Stimulated activated naive B cell treated with anti-CD40 and anti-IgM and Interleukin-4, amounts not matched to agents 10 μg/mL and 1 μg/mL and 100 μg/mL, for 72 hours (primary cell): ENCODE results near the gene GRAMD1C.

Source experiments
- ATAC-seq, 2 donors: fragments of 150-1000 bp; cut with Tn5 transposase; replicated peaks; 2 replicates each; pipeline ENCODE4 v1.10.0; 2021; ENCODE audit warnings: moderate library complexity in 1 of 2
- DNase-seq: peaks from one replicate; pipeline ENCODE4 v3.0.0; 2021
- H3K27ac Mint-ChIP-seq: one replicate; pipeline ENCODE4 v1.8.0; 2022; ENCODE audit warnings: mild to moderate bottlenecking, mixed read lengths
- H3K27me3 Mint-ChIP-seq, 2 donors: one replicate each; pipeline ENCODE4 v1.8.0; 2022; ENCODE audit warnings: mixed read lengths in 2 of 2
- H3K36me3 Mint-ChIP-seq, 2 donors: one replicate each; pipeline ENCODE4 v1.8.0; 2022; ENCODE audit warnings: mixed read lengths in 2 of 2, mild to moderate bottlenecking in 1 of 2
- H3K4me1 Mint-ChIP-seq, 2 donors: one replicate each; pipeline ENCODE4 v1.8.0; 2022; ENCODE audit warnings: mixed read lengths in 2 of 2, mild to moderate bottlenecking in 1 of 2
- H3K4me3 Mint-ChIP-seq, 2 donors: one replicate each; pipeline ENCODE4 v1.8.0; 2022; ENCODE audit warnings: mild to moderate bottlenecking in 2 of 2, mixed read lengths in 2 of 2, moderate library complexity in 1 of 2
- H3K9me3 Mint-ChIP-seq, 2 donors: one replicate each; pipeline ENCODE4 v1.8.0; 2022; ENCODE audit warnings: mixed read lengths in 2 of 2, mild to moderate bottlenecking in 1 of 2

The GRAMD1C gene

DNA sequence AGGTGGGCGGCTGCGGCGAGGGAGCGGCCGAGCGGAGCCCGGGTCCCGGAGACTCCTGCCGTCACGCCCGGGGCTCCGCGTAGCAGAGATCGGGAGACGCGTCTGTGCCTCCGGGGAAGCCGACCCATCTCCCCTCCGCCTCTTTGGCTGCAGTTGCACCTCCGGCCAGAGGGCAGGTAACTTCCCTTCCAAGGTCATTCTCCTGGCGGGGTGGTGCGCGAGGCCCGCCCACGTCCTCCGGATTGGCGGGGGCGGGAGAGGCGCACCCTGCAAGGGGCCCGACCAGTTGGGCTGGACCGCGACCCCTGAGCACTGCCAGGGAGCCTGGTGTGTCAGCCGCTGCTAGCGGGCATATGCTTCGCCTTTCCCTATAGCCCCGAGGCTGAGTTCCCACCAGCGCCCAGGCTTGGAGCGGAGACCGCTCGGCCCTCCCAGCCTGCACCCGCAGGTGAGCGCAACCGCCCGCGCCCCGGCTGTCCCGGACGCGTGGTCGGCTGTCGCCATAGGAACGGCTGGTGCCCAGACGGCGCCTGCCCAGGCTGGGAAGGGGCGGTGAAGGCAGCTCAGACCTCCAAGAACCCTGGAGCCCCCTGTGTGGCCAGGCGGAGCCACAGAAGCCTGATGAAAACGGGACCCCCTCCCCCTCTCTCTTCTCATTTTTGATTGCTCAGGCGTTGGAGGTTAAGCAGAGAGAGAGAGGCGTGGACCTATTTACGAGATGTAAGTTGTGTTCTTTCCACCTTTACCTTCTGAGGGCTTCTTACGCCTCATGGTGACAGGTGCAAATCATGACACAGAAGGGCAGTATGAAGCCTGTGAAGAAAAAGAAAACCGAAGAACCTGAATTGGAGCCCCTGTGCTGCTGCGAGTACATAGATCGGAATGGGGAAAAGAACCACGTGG lies 109.7 kb downstream of the GRAMD1C start:
- ATAC-seq (peak; percentile 63 to 65), DNase-seq (peak; percentile 39)
- Mint-ChIP-seq H3K27ac (peak overlapping the region; percentile 69), H3K9me3 (no peaks in the 10 kb centered on the region), H3K36me3 (peaks cover 12% of the 10 kb centered on the region in 2 donors), H3K27me3 (peaks cover 0 to 4% of the 10 kb centered on the region in 2 donors), H3K4me1 (peaks cover 11 to 20% of the 10 kb centered on the region in 2 donors), H3K4me3 (peak overlapping the region; percentile 78 to 84)

DNA sequence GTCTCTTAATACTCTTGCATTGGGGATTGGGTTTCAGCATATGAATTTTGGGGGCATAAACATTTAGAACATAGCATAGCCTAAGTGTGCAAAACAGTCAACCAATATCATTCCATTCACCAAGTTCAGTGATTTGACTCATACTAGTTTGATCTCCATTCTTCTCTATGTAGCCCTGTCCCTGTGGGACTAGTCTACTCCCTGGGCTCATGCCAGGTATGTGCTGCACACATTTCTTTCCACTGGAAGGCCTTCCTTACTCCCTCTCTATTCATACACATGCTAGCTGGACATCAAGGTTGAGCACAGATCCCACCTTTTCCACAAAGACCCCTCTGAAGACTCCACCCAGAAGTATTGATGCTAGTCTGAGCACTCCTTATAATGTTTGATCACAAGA lies 114.3 kb downstream of the GRAMD1C start:
- peaks cover 26 to 30% of the 10 kb centered on the region in 2 donors for H3K36me3 Mint-ChIP-seq
- H3K9me3 Mint-ChIP-seq = no peaks in the 10 kb centered on the region
- no peak overlapping the region for H3K27ac Mint-ChIP-seq
- H3K4me3 Mint-ChIP-seq = no peak overlapping the region
- DNase-seq (no peak), ATAC-seq (no peak)
- peaks cover 18 to 34% of the 10 kb centered on the region in 2 donors for H3K4me1 Mint-ChIP-seq
- H3K27me3 Mint-ChIP-seq = no peaks in the 10 kb centered on the region

GRCh38 chr3:113953677-113954076 lies 115.1 kb downstream of the GRAMD1C start:
- H3K4me1 Mint-ChIP-seq = peaks cover 16 to 30% of the 10 kb centered on the region in 2 donors
- no peaks in the 10 kb centered on the region for H3K27me3 Mint-ChIP-seq
- H3K9me3 Mint-ChIP-seq = no peaks in the 10 kb centered on the region
- H3K27ac Mint-ChIP-seq = peak overlapping the region; percentile 70
- no peak for ATAC-seq
- no peak for DNase-seq
- no peak overlapping the region for H3K4me3 Mint-ChIP-seq
- H3K36me3 Mint-ChIP-seq = peaks cover 30 to 35% of the 10 kb centered on the region in 2 donors

DNA sequence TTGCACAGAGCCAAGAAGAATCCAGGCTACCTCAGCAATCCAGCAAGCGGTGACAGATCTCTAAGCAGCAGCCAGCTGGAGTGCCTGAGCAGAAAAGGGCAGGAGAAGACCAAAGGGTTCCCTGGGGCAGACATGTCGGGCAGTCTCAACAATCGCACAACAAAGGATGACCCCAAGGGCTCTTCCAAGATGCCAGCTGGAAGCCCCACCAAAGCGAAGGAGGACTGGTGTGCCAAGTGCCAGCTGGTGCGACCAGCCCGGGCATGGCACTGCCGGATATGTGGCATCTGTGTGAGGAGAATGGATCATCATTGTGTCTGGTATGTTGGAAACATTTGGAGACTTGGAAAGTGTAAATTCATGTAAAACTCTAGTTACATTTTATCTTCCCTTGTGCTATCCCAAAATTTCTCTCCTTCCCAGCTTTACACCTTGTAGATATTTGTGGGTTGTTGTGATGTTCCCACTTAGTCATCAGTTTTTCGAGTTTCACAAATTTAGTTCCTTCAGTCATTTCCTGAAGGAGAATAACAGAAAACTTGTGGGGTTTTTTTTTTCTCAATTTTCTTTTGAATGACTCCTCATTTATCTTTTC lies 115.6 kb downstream of the GRAMD1C start:
- peak overlapping the region; percentile 70 for H3K27ac Mint-ChIP-seq
- peaks cover 35 to 39% of the 10 kb centered on the region in 2 donors for H3K36me3 Mint-ChIP-seq
- H3K27me3 Mint-ChIP-seq = no peaks in the 10 kb centered on the region
- DNase-seq = no peak
- H3K4me1 Mint-ChIP-seq = peaks cover 13 to 25% of the 10 kb centered on the region in 2 donors
- no peaks in the 10 kb centered on the region for H3K9me3 Mint-ChIP-seq
- ATAC-seq = no peak
- H3K4me3 Mint-ChIP-seq = no peak overlapping the region

- H3K4me3 Mint-ChIP-seq = no peak overlapping the region
- no peak for ATAC-seq
- H3K27ac Mint-ChIP-seq = no peak overlapping the region
Measured at GRCh38 chr3:113963879-113964278, 125.3 kb downstream of the GRAMD1C start.

GRCh38 chr3:113966172-113966571 lies 127.6 kb downstream of the GRAMD1C start:
- ATAC-seq (no peak), DNase-seq (no peak)
- Mint-ChIP-seq H3K4me1 (no peaks in the 10 kb centered on the region), H3K36me3 (peaks cover 15 to 17% of the 10 kb centered on the region in 2 donors), H3K27me3 (no peaks in the 10 kb centered on the region), H3K4me3 (no peak overlapping the region), H3K27ac (no peak overlapping the region), H3K9me3 (no peaks in the 10 kb centered on the region)

More at GRCh38 chr3:113963879-113964278, 125.3 kb downstream of the GRAMD1C start:
- H3K27me3 Mint-ChIP-seq = no peaks in the 10 kb centered on the region
- no peak for DNase-seq
- no peaks in the 10 kb centered on the region for H3K9me3 Mint-ChIP-seq
- no peaks in the 10 kb centered on the region for H3K4me1 Mint-ChIP-seq
- H3K36me3 Mint-ChIP-seq = peaks cover 18 to 24% of the 10 kb centered on the region in 2 donors

GRCh38 chr3:113968986-113969385 lies 130.4 kb downstream of the GRAMD1C start:
- no peak overlapping the region for H3K4me3 Mint-ChIP-seq
- H3K4me1 Mint-ChIP-seq = peaks cover 1 to 12% of the 10 kb centered on the region in 2 donors
- ATAC-seq (no peak), DNase-seq (no peak)
- peaks cover 40 to 41% of the 10 kb centered on the region in 2 donors for H3K36me3 Mint-ChIP-seq
- peaks cover 15 to 19% of the 10 kb centered on the region in 2 donors for H3K9me3 Mint-ChIP-seq
- no peak overlapping the region for H3K27ac Mint-ChIP-seq
- H3K27me3 Mint-ChIP-seq = no peaks in the 10 kb centered on the region

GRCh38 chr3:113977822-113978221 lies 139.2 kb downstream of the GRAMD1C start:
- Mint-ChIP-seq H3K27me3 (no peaks in the 10 kb centered on the region), H3K27ac (no peak overlapping the region), H3K9me3 (peaks cover 15% of the 10 kb centered on the region in 2 donors), H3K4me3 (no peak overlapping the region), H3K4me1 (peaks cover 20 to 32% of the 10 kb centered on the region in 2 donors), H3K36me3 (peaks cover 34 to 52% of the 10 kb centered on the region in 2 donors)
- DNase-seq = peak; percentile 13
- peak; percentile 74 to 78 for ATAC-seq

- Mint-ChIP-seq H3K4me3 (no peak overlapping the region), H3K27ac (no peak overlapping the region), H3K27me3 (no peaks in the 10 kb centered on the region), H3K9me3 (peaks cover 0 to under 1% of the 10 kb centered on the region in 2 donors), H3K4me1 (peaks cover 31 to 48% of the 10 kb centered on the region in 2 donors), H3K36me3 (peaks cover 16 to 37% of the 10 kb centered on the region in 2 donors)
- DNase-seq = no peak
- no peak for ATAC-seq
Measured at GRCh38 chr3:113979916-113980315, 141.3 kb downstream of the GRAMD1C start.

- Mint-ChIP-seq H3K27me3 (no peaks in the 10 kb centered on the region), H3K36me3 (peaks cover 14 to 40% of the 10 kb centered on the region in 2 donors), H3K27ac (no peak overlapping the region), H3K4me3 (peak overlapping the region in 1 of 2 donors; percentile 14), H3K4me1 (peaks cover 42 to 67% of the 10 kb centered on the region in 2 donors), H3K9me3 (no peaks in the 10 kb centered on the region)
- DNase-seq = no peak
- peak; percentile 58 to 72 for ATAC-seq
Measured at GRCh38 chr3:113981803-113982202, 143.2 kb downstream of the GRAMD1C start.

DNA sequence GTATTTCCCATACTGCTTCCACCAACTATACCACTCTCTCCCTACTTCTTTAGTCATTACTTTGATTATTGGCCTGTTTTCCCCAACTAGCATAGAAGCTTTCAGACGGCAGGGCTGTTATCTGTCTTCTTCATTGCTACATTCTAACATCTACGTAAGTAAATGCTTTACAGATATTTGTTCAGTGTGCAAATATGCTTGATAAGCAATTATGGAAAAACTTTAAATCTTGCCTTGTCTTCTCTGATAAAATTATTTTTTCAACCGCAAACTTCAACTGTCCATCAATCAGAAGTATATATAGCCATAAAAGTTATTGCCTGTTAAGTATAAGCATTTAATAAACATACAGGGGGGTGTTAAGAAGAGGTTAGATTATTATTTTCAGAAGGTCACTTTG lies 145.0 kb downstream of the GRAMD1C start:
- Mint-ChIP-seq H3K9me3 (no peaks in the 10 kb centered on the region), H3K27me3 (no peaks in the 10 kb centered on the region), H3K4me3 (no peak overlapping the region), H3K27ac (no peak overlapping the region), H3K4me1 (peaks cover 37 to 56% of the 10 kb centered on the region in 2 donors), H3K36me3 (peaks cover 9 to 35% of the 10 kb centered on the region in 2 donors)
- ATAC-seq (no peak), DNase-seq (no peak)

DNA sequence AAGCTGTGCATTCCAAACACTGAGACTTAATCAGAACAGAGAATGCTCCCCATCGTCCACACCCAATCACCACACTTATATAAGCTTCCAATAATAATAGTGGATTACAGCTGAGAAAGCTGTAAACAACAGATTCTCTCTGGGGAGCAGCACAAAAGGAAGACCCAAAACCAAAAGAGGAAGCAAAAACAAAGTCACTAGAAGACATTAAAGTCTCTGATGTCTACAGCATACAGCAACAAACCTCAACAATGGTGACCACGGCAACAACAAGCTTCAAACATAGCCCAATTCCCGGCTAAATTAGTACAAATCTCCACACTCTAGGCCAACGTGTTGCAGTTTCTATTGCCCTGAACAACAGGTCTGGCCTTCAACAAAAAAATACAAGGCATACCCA lies 147.0 kb downstream of the GRAMD1C start:
- Mint-ChIP-seq H3K36me3 (peaks cover 5 to 32% of the 10 kb centered on the region in 2 donors), H3K27ac (peak overlapping the region; percentile 88), H3K4me1 (peaks cover 32 to 56% of the 10 kb centered on the region in 2 donors), H3K9me3 (no peaks in the 10 kb centered on the region), H3K4me3 (peak overlapping the region; percentile 33 to 50), H3K27me3 (no peaks in the 10 kb centered on the region)
- peak; percentile 93 to 95 for ATAC-seq
- peak; percentile 5 for DNase-seq
